Measurements from ENCODE around the gene CIAO1. TPM values are rescaled to one million over a fixed set of nuclear protein-coding genes. Genes with fewer than 3 reads are reported as not detected.

The CIAO1 gene
- total and polyA plus RNA-seq, 2 of the 13 experiments (the other 11 are each of a cell fraction or from before 2014, with no cell fraction given), result 99.3 to 120 TPM

- TF ChIP-seq ZNF576 (CRISPR knock-in tag; IDR thresholded peaks at IDR 0.05) (no peak), ZKSCAN1 (IDR thresholded peaks at IDR 0.05; ENCODE audit: low read length) (no peak), NONO (IDR thresholded peaks at IDR 0.05) (no peak), NONO (CRISPR knock-in tag; conservative IDR thresholded peaks at IDR 0.05) (no peak), SALL2 (CRISPR knock-in tag; IDR thresholded peaks at IDR 0.05) (no peak), EED (CRISPR knock-in tag; IDR thresholded peaks at IDR 0.05) (no peak), HBP1 (CRISPR knock-in tag; IDR thresholded peaks at IDR 0.05; ENCODE audit: low read depth) (no peak; the same call in 1 of the 2 replicates), ZNF292 (CRISPR knock-in tag; IDR thresholded peaks at IDR 0.05; ENCODE audit: borderline replicate concordance, low read depth) (no peak), SRY (CRISPR knock-in tag; IDR thresholded peaks at IDR 0.05) (no peak), SUZ12 (IDR thresholded peaks at IDR 0.05; ENCODE audit: low read depth, low read length) (no peak), PAF1 (CRISPR knock-in tag; IDR thresholded peaks at IDR 0.05) (no peak), ZNF674 (CRISPR knock-in tag; IDR thresholded peaks at IDR 0.05; ENCODE audit: low read depth) (no peak), TGIF2 (CRISPR knock-in tag; IDR thresholded peaks at IDR 0.05) (no peak), DBP (CRISPR knock-in tag; IDR thresholded peaks at IDR 0.05; ENCODE audit: not compliant biosample characterization) (peak; percentile 52), FOSL2 (CRISPR knock-in tag; IDR thresholded peaks at IDR 0.05) (peak; percentile 80), ZNF589 (CRISPR knock-in tag; conservative IDR thresholded peaks at IDR 0.05) (no peak), PREB (CRISPR knock-in tag; IDR thresholded peaks at IDR 0.05) (no peak), NRL (CRISPR knock-in tag; IDR thresholded peaks at IDR 0.05; ENCODE audit: borderline replicate concordance) (no peak), ZNF607 (CRISPR knock-in tag; IDR thresholded peaks at IDR 0.05; ENCODE audit: borderline replicate concordance) (peak; percentile 42), TSC22D2 (CRISPR knock-in tag; IDR thresholded peaks at IDR 0.05; ENCODE audit: borderline replicate concordance) (no peak), SALL1 (CRISPR knock-in tag; IDR thresholded peaks at IDR 0.05) (peak; percentile 78), NBN (conservative IDR thresholded peaks at IDR 0.05) (no peak), STAG1 (CRISPR knock-in tag; IDR thresholded peaks at IDR 0.05) (no peak), ZBTB25 (CRISPR knock-in tag; IDR thresholded peaks at IDR 0.05) (no peak; the same call in 1 of the 2 replicates), TEAD2 (CRISPR knock-in tag; IDR thresholded peaks at IDR 0.05) (no peak), ONECUT2 (CRISPR knock-in tag; IDR thresholded peaks at IDR 0.05) (no peak), REPIN1 (CRISPR knock-in tag; IDR thresholded peaks at IDR 0.05; ENCODE audit: borderline replicate concordance, low read depth) (no peak; the same call in none of the 2 replicates), RFXANK (CRISPR knock-in tag; IDR thresholded peaks at IDR 0.05) (no peak), POLR2AphosphoS2 (IDR thresholded peaks at IDR 0.05; ENCODE audit: low read depth, low read length) (no peak)
Observed at GRCh38 chr2:96261328-96262003, 4.6 kb upstream of the CIAO1 start (continued).

Measured in HepG2 (cell line).